NCI-H69 (cell line): ENCODE data around the gene SHPK.
A peak's percentile ranks its signal among the peaks of the same experiment; 100 is the strongest.

Experiments
- DNase-seq: peaks from one replicate; lab custom pipeline; 2025; lab: John Stamatoyannopoulos, UW

SHPK gene

GRCh38 chr17:3660311-3660891, 24.4 kb upstream of the SHPK start:
- no peak for DNase-seq

GRCh38 chr17:3659541-3660111, 23.6 kb upstream of the SHPK start:
- no peak for DNase-seq

- no peak for DNase-seq
Measured at GRCh38 chr17:3658784-3659449, 22.9 kb upstream of the SHPK start.

- no peak for DNase-seq
Measured at GRCh38 chr17:3657874-3658783, 22.1 kb upstream of the SHPK start.

GRCh38 chr17:3657588-3657869, 21.5 kb upstream of the SHPK start:
- DNase-seq: no peak

GRCh38 chr17:3656755-3657587, 20.9 kb upstream of the SHPK start:
- no peak for DNase-seq

- DNase-seq: no peak
Measured at GRCh38 chr17:3656353-3656752, 20.3 kb upstream of the SHPK start.

GRCh38 chr17:3655766-3656165, 19.7 kb upstream of the SHPK start:
- DNase-seq: no peak

- peak; percentile 4 for DNase-seq
Measured at GRCh38 chr17:3647769-3648555, 11.9 kb upstream of the SHPK start.

- DNase-seq: no peak
Measured at GRCh38 chr17:3647251-3647650, 11.2 kb upstream of the SHPK start.

- DNase-seq: no peak
Measured at GRCh38 chr17:3645310-3645709, 9.3 kb upstream of the SHPK start.

- DNase-seq: no peak
Measured at GRCh38 chr17:3643889-3644349, 7.9 kb upstream of the SHPK start.

GRCh38 chr17:3641717-3642486, 5.9 kb upstream of the SHPK start:
- no peak for DNase-seq

GRCh38 chr17:3641014-3641413, 5.0 kb upstream of the SHPK start:
- DNase-seq: no peak

- no peak for DNase-seq
Measured at GRCh38 chr17:3639981-3640596, 4.0 kb upstream of the SHPK start.

- DNase-seq: no peak
Measured at GRCh38 chr17:3636908-3637373, 891 bp upstream of the SHPK start.

GRCh38 chr17:3635474-3636153, 436 bp downstream of the SHPK start:
- peak; percentile 32 for DNase-seq

GRCh38 chr17:3632287-3632686, 3.8 kb downstream of the SHPK start:
- no peak for DNase-seq

- DNase-seq: no peak
Measured at GRCh38 chr17:3630781-3631180, 5.3 kb downstream of the SHPK start.
